Breast epithelium (tissue), 3 donors: ENCODE measurements around the gene SLC16A7.

ENCODE experiments used
- POLR2A ChIP-seq: fragments of 450-650 bp; IDR thresholded peaks from one replicate; pipeline ENCODE4 v1.6.1; 2016; ENCODE audit warnings: antibody characterized with exemption, mild to moderate bottlenecking, moderate library complexity
- TF ChIP-seq, protein P1 (sequence below), 3 donors: fragments of 450-650 bp; IDR thresholded peaks; one replicate each; pipeline ENCODE4 v1.5.1; 2016 to 2017; ENCODE audit warnings: antibody characterized with exemption in 3 of 3, mild to moderate bottlenecking in 3 of 3, moderate library complexity in 3 of 3

DNA sequence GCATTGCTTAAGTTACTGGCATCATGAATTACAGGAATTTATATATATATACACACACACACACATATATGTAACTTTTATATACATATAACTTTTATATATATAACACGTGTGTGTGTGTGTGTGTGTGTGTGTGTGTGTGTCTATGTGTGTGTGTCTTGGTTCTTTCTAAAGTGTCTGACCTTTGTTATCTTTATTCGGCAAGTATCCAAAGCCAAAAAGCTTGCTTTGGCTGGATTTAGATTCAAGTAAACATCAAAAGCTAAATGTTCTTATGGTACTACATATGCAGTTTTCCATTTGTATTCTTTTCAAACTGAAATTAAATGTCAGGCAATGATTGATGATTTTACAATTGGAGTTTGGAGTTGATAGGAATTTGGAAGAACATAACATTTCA is 69.9 kb downstream of the SLC16A7 start:
- TF ChIP-seq, protein P1, sequence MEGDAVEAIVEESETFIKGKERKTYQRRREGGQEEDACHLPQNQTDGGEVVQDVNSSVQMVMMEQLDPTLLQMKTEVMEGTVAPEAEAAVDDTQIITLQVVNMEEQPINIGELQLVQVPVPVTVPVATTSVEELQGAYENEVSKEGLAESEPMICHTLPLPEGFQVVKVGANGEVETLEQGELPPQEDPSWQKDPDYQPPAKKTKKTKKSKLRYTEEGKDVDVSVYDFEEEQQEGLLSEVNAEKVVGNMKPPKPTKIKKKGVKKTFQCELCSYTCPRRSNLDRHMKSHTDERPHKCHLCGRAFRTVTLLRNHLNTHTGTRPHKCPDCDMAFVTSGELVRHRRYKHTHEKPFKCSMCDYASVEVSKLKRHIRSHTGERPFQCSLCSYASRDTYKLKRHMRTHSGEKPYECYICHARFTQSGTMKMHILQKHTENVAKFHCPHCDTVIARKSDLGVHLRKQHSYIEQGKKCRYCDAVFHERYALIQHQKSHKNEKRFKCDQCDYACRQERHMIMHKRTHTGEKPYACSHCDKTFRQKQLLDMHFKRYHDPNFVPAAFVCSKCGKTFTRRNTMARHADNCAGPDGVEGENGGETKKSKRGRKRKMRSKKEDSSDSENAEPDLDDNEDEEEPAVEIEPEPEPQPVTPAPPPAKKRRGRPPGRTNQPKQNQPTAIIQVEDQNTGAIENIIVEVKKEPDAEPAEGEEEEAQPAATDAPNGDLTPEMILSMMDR (IDR thresholded peaks at IDR 0.05): no peak
- no peak for TF ChIP-seq POLR2A
